ENCODE measurements around the gene SOD3.

SOD3 gene, protein sequence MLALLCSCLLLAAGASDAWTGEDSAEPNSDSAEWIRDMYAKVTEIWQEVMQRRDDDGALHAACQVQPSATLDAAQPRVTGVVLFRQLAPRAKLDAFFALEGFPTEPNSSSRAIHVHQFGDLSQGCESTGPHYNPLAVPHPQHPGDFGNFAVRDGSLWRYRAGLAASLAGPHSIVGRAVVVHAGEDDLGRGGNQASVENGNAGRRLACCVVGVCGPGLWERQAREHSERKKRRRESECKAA

DNA sequence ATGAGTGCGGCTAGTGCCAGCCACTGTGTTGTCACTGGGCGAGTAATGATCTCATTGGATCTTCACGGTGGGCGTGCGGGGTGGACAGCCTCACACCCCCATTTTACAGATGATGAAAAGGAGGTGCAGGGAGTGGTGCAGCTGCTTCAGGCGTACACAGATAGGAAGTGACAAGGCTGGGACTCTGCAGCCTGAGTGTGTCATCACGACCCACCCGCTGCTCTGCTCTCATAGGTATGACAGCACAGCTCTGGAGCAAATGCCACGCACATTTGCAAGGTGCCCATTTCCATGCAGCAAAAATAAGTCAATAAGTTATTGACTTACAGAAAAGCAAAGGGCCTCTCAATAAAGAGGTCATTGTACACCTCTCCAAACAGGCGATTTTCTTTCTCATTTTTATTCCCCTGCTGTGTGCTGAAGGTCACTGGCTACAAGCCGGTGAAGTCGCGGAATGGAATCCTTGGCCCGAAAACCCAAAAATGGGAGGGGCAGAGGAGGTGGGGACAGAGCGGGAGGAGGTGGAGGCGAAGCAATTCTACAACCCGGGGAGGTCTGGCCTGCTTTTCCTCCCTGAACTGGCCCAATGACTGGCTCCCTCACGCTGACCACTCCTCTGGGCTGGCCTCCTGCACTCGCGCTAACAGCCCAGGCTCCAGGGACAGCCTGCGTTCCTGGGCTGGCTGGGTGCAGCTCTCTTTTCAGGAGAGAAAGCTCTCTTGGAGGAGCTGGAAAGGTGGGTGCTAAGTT is at the start of gene SOD3:
Gene SOD3 (plus strand): TSS at position 658 of the 750 bp plus-strand sequence. CDS start 3,949 bp downstream, outside the sequence.
- no peak within 1 kb of the TSS for H3K27ac ChIP-seq
- DNase-seq (ENCODE audit: low read depth, low spot score): no peak

DNA sequence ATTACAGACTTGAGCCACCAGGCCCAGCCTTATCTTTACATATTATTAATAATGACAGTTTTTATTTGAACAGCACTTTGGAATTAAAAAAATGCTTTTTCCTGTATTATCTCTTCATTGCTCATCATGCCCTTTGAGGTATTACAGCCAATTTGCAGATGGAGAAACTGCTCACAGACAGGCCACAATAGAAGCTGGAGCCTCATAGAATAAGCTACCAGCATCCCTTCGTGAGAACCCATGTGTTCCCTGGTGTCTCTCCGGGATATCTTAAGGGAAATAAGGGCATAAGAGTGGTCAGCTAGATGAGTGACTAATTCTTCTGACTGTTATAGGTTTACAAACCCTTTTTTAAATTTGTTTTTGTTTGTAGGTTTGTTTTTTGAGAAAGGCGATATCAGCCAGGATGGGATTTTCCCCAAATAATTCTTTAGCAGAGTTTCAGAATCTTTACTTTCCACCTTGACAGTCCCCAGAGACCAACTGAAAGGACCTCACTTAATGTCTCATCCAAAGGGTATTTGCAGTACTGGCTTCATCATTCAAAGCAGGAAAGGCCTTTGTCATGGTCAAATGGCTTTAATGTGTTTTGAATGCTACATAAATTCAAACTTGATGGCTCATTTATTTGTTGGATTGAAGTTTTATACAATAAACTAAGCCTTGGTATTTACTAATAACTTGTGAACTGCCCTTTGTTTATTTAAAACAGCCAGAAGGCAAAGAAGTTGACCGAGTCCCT is 48.0 kb upstream of the SOD3 start:
- no peak overlapping the region for H3K27ac ChIP-seq
- DNase-seq (ENCODE audit: low read depth, low spot score): no peak

DNA sequence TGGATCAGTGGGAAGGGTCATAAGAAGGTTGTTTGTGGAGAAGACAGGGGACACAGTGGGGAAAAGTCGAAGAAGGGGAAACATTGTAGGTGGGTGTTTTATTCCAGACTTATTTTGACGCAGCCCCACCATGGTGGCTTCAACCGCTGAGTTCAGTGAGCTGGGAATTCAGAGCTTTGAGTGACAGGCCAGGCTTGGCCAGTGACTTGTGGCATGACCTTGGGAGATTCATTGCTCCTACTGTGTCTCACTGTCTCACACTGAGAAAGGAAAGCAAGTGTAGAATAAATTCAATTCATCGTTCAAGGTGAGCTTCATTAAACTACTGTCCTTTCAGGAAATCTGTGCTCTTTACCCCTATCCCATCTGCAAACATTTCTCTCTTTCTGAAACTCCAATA is 47.4 kb upstream of the SOD3 start:
- no peak overlapping the region for H3K27ac ChIP-seq
- DNase-seq (ENCODE audit: low read depth, low spot score): no peak

DNA sequence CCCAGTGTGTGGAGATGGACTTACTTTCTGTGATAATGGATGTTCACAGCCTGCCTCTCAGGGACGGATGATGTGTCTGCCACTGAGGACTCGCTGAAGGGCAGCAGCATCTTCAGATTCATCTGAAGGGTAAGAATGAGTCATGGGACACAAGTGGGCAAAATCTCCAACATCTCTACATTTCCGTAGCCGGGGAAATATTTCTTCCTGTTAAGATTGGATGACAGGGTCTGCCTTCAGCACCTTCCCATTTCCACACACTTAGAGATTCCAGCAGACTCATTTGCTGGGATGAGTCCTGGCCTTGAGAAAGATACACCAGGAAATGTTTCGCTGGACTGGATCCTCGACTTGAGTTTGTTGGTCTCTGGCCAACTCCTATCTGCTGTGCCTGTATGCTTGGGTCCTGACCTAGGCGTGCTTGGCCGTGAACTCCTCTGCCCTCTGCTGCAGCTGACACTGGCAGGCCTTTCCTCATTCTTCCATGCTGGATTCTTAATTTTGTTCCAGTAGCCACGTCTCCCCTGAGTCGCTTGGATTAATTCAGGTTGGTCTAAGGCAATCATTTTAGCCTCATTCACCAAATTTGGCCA is 46.5 kb upstream of the SOD3 start:
- H3K27ac ChIP-seq: no peak overlapping the region
- no peak for DNase-seq (ENCODE audit: low read depth, low spot score)

DNA sequence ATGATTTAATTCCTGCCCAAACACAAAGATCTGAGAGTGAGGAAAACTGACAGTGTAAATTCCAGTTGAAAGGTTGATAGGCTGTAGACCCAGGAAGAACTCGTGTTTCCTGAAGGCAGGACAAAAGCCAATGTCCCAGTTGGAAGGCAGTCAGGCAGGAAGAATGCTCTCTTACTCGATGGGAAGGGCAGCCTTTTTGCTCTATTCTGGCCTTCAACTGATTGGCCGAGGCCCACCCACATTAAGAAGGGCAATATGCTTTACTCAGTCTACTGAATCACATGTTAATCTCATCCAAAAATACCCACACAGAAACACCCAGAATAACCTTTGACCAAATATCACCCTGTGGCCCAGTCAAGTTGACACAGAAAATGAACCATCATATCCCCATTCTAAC is 45.3 kb upstream of the SOD3 start:
- no peak overlapping the region for H3K27ac ChIP-seq
- DNase-seq (ENCODE audit: low read depth, low spot score): no peak

DNA sequence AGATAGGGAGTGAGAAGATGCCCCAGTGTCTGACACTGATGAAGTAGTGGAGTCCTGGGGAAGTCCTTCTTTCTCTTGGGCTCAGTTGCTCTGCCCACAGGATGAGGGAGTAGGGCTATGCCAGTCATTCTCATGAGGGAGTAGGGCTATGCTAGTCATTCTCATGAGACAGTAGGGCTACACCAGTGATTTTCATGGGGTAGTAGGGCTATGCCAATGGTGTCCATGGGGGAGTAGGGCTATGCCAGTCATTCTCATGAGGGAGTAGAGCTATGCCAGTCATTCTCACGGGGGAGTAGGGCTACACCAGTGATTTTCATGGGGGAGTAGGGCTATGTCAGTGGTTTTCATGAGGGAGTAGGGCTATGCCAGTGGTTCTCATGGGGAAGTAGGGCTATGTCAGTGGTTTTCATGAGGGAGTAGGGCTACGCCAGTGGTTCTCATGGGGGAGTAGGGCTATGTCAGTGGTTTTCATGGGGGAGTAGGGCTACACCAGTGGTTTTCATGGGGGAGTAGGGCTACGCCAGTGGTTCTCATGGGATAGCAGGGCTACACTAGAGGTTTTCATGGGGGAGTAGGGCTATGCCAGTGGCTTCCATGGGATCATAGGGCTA is 43.3 kb upstream of the SOD3 start:
- H3K27ac ChIP-seq: no peak overlapping the region
- no peak for DNase-seq (ENCODE audit: low read depth, low spot score)

DNA sequence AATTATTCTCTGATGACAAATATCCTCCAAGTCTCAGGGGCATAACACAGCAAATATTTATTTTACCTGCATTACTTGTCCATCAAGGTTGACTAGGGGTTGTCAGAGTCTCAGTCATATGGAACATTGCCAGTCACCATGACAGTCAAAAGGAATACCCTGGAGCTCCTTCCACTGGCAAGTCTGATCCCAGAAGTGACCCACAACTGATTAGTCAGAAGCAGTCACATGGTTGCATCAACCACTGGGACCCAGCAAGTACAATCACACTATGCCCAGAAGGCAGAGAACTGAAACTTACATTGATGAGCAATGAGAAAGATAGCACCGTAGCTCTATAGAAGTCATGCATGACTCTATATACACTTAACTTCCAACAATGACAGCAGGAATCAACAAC is 41.9 kb upstream of the SOD3 start:
- peak; percentile 100 for DNase-seq (ENCODE audit: low read depth, low spot score)

DNA sequence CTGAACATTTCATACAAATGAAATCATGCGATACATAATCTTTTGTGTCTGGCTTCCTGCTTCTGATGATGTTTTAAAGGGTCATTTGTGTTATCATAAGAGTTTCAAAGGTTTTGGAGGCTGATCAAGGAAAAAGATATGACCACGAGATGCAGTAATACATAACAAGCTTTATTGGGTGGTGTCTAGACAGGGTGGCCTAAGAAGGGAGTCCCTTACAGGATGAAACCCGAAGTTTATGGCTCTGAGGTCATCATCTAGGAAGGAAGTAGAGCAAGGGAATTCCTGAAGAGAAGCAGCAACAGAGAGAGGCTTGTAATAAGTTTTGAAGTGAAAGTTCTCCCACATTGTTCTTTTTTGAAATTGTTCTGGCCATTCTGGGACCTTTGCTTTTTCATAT is 40.8 kb upstream of the SOD3 start:
- H3K27ac ChIP-seq: peak overlapping the region; percentile 85
- DNase-seq (ENCODE audit: low read depth, low spot score): peak; percentile 74

More for the DNA sequence above, 41.9 kb upstream of the SOD3 start:
- peak overlapping the region; percentile 85 for H3K27ac ChIP-seq

DNA sequence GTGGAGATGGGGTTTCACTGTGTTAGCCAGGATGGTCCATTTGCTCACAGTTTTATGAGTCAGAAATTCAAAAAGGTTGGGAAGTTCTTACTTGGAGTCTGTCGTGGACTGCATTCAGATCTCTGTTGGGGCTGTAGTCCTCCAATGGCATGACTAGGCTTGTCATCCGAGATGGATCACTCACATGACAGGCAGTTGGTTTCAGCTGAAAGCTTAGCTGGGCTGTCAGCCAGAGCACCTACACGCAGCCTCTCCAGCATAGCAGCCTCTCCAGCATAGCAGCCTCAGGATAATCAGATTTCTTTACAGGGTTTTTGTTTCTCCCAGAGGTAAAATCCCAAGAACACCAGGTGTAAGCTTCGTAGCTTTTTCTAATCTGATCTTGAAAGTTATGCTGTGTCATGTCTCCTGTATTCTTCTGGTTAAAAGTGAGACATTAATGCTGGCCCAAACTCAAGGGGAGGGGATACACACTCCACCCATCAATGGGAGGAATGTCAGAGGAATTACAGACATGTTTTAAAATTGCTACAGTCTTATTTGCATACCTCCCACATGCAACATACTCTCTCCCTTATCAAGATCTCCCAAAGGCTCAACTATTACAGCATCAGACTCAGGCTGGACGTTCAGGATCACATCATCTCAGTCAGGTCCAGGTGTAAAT is 31.6 kb upstream of the SOD3 start:
- peak overlapping the region; percentile 89 for H3K27ac ChIP-seq
- DNase-seq (ENCODE audit: low read depth, low spot score): peak; percentile 96

DNA sequence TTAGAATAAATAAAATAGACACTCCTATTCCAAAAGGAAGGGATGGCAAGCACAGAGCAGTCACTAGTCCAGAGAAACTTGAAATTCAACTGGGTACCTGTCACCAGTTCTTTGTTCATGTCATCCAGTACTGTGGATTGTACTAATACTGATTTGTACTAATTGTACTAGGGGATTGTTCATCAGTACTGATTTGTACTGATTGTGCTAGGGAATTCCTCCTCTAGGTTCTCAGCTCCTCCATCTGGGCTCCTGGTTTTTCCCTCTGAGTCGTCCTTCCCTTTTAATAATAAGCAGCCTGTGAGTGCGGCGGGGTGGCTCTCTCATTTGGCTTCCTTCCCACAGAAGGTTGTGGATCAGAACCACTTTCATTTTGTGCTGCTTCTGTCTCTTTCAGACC is 31.0 kb upstream of the SOD3 start:
- H3K27ac ChIP-seq: peak overlapping the region; percentile 89
- DNase-seq (ENCODE audit: low read depth, low spot score): no peak

DNA sequence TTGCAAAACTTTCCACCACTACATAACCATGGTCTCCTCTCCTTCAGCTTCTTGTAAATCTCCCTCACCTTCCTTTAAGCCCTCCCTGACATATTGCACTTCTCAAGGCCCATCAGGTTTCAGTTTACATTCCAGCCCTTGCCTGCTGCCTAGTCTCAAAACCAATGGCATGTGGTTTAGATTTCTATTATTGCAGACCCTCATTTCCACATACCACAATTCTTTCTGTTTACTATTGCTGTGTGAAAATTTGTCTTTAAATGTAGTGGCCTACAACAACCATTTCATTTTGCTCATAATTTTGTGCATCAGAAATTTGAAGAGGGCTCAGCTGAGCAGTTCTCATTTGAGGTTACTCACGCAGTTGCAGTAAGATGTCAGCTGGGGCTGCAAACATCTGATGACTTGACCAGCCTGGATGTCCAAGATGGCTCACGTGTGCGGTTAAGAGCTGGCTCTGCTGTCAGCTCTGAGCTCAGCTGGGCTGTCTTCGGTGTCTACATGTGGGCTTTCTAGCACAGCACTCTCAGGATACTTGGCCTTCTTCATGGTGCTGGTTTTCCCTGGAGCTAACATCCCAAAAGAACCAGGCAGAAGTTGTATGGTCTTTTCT is 29.9 kb upstream of the SOD3 start:
- no peak for DNase-seq (ENCODE audit: low read depth, low spot score)
- H3K27ac ChIP-seq: no peak overlapping the region

DNA sequence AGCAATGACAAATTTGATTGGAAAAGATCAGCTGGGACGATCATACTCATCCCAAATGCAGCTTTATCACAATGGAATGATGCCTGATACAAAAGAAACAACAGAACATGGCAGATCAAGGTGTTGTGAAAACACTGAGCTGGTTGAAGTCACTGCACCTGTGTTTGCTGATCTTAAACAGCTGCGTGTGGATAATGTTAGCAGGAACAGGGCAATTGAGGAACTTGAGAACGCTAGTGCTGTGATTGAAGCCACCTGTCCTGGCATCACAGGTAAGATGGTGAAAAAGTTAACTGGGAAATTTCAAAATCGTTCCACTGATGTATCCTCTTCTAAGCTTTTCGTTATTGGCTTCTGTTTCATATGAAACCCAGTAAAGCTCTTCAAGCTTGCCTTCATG is 27.4 kb upstream of the SOD3 start:
- no peak overlapping the region for H3K27ac ChIP-seq
- DNase-seq (ENCODE audit: low read depth, low spot score): no peak

DNA sequence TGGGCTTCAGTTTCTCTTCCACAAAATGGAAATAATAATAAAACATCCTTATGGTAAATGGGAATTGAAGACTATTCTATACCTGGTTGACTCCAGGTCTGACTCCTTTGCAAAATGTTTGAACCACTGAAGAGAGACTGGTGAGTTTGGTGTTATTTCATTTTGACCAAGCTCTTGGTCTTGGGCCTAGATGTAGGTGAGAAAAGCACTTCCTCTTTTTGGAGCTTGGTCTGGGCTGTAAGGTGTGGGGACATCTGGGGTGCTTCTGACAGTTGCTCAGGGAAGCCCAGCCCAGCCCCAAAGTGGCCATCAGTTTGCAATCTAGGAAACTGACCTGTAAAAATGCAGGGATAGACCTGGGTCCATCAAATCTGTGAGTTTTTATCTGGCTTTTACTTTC is 26.8 kb upstream of the SOD3 start:
- no peak overlapping the region for H3K27ac ChIP-seq
- DNase-seq (ENCODE audit: low read depth, low spot score): no peak

DNA sequence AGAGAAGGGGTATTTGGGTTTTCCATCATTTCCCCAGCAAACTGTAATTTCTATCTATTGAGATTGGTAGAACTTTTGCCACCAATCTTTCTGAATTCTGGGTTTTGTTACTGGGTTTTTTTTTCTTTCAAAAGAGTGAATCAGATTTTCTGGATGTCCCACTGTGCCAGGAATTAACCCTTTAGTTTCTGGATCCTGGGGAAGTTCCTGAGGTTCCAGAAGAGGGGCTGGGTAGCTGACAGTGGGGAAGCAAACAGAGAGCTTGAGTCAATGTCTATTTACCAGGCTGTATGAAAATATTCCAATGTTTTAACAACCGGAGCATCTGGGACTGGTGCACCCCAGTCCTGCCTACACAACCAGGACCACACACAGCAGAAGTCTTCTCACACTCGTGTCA is 25.8 kb upstream of the SOD3 start:
- peak overlapping the region; percentile 60 for H3K27ac ChIP-seq
- no peak for DNase-seq (ENCODE audit: low read depth, low spot score)

DNA sequence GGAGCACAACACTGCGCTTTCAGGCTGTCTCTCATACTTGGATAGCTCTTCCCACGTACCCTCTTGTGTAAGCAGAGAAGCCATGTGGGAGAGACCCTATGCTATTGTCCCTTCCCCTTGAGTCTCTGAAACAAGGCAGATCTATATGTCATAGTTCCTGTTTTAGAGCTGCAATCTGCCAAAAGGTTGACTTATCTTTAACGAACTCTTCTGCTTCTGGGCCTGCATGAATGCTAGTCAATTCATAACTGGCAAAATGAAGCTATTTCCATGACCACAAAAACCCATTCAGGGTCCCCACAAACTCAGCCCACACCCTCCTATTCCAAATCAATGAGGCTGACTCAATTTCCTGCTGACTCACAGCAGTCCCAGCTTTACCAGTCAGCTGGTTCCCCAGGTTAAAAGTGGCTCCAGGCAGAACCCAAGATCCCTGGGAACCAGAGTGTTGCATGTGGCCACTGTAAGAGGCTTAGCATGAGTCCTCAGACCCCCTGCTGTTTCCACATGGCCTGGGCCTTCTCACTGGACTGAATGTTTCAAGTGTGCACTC is 25.3 kb upstream of the SOD3 start:
- H3K27ac ChIP-seq: peak overlapping the region; percentile 60
- DNase-seq (ENCODE audit: low read depth, low spot score): peak; percentile 52

DNA sequence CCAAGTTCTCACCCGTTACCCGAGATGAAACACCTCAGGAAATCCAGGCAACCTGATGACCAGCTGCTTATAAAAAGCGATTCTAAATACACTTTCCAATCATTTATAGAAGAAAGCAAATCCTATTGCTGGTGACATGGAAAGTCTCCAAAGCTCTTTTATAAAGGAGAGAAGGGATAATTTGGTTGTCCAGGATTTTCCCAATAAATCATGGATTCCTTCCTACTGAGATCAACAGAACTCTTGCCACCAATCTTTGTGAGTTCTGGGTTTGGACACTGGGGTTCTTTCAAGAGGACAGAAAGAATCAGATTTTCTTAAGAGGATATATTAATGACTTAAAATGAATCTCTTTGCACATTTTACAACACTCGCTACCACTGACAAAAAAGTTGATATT is 24.7 kb upstream of the SOD3 start:
- H3K27ac ChIP-seq: peak overlapping the region; percentile 60
- no peak for DNase-seq (ENCODE audit: low read depth, low spot score)

DNA sequence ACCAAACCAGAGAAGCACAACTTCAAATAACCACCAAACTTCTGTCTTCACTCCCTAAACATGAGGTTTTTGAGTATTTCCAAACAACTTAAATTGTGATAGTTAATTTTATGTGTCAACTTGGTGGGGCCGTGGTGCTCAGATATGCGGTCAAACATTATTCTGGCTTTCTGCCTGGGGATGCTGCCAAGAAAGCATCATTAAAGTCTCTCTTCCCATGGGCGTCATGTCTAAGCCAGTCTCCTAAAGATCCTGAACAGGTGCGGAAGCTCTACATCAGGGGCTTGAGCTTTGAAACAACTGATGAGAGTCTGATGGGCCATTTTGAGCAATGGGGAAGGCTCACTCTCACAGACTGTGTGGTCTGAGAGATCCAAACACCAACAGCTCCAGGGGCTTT is 24.1 kb upstream of the SOD3 start:
- no peak overlapping the region for H3K27ac ChIP-seq
- DNase-seq (ENCODE audit: low read depth, low spot score): no peak

DNA sequence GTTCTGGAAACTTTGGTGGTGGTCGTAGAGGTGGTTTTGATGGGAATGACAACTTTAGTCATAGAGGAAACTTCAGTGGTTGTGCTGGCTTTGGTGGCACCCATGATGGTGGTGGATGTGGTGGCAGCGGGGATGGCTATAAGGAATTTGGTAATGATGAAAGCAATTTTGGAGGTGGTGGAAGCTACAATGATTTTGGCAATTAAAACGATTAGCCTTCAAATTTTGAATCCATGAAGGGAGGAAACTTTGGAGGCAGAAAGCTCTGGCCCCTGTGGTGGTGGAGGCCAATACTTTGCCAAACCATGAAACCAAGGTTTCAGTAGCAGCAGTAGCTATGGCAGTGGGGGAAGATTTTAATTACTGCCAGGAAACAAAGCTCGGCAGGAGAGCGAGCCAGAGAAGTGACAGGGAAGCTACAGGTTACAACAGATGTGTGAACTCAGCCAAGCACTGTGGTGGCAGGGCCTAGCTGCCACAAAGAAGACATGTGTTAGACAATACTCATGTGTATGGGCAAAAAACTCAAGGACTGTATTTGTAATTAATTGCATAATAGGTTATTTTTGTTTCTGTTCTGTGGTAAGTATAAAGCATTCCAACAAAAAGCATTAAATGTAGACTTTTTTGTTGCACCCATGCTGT is 23.2 kb upstream of the SOD3 start:
- no peak for DNase-seq (ENCODE audit: low read depth, low spot score)
- no peak overlapping the region for H3K27ac ChIP-seq

DNA sequence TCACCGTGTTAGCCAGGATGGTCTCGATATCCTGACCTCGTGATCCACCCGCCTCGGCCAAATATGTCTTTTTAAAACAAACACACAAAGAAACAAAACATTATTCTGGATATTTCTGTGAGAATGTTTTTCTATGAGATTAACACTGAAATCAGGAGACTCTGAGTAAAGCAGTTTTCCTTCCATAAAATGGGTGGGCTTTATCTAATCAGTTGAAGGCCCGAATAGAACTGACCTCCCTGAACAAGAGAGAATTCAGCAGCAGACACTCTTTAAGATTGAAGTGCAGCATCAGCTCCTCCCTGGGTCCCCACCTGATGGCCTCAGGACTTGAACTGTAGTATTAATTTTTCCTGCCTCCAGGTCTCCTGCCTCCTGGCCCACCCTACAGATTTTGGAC is 22.4 kb upstream of the SOD3 start:
- no peak overlapping the region for H3K27ac ChIP-seq
- no peak for DNase-seq (ENCODE audit: low read depth, low spot score)
